ENCODE measurements around the gene HTT-AS.
"Not testable (repeated sequence)": the region's sequence is repeated elsewhere in the genome, so short reads cannot be mapped to it uniquely, and the experiment has no call there.

HTT-AS gene

DNA sequence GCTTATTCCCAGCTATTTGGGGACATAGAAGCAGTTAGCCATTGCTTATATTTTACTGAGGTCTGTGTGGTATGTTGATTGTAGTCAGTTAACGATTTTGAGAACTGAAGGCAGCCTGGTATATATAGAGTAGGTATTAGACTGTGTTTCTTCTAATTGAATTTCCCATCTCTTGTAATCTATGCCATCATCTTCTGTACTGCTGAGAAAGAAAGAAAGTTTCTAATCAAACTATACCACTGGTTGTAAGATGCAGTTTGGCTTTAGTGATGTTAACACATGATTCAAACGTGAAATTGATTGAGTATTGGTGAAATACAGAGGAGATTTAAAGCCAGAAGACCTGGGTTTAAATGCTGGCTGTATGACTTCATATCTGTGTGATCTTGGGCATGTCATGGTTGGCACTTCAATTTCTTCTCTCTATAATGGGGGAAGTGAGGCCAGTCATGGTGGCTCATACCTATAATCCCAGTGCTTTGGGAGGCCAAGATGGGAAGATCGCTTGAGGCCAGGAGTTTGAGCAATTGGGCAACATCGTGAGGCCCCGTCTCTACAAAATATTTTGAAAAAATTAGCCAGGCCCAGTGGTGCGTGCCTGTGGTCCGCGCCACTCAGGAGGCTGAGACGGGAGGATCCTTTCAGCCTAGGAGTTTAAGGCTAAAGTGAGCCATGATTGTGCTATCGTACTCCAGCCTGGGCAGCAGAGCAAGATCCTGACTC, 11.8 kb upstream of the HTT-AS start:
- DNase-seq: no peak

DNA sequence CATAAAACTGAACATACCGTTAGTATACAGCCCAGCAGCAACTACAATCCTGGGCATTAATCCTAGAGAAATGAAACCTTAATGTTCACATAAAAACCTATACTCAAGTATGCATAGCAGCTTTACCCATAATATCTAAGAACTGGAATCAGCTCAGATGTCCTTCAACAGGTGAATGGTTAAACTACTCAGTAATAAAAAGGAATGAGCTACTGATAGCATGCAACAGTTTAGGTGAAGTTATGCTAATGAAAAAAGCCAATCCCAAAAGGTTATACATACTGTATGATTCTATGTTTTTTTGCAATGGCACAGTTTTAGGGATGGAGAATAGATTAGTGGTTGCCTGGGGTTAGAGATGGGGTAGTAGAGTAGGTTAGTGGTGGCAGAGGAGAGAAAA, 9.4 kb upstream of the HTT-AS start:
- no peak for DNase-seq

DNA sequence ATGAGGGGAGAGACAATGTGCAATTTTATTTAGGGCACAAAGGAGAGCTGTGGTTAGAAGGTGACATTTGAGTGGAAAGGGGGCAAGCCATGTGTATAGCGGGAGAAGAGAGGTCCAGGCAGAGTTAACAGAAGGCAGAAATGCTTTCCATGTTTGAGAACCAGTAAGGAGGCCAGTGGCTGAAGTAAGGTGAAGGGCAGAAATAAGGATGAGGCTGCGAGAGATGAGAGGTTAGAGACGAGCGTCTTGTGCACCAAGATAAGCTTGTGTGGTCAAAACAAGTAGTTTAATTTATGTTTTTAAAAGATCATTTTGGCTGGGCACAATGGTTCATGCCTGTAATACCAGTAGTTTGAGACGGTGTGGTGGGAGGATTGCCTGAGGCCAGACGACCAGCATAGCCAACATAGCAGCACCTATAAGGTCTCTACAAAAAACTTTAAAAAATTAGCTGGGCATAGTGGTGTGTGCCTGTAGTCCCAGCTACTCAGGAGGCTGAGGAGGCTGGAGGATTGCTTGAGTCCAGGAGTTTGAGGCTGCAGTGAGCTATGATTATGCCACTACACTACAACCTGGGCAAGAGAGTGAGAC, 8.7 kb upstream of the HTT-AS start:
- no peak for DNase-seq

DNA sequence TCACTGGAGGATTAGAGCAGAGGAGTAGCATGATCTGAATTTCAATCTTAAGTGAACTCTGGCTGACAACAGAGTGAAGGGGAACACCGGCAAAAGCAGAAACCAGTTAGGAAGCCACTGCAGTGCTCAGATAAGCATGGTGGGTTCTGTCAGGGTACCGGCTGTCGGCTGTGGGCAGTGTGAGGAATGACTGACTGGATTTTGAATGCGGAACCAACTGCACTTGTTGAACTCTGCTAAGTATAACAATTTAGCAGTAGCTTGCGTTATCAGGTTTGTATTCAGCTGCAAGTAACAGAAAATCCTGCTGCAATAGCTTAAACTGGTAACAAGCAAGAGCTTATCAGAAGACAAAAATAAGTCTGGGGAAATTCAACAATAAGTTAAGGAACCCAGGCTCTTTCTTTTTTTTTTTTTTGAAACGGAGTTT, 5.4 kb upstream of the HTT-AS start:
- no peak for DNase-seq

DNA sequence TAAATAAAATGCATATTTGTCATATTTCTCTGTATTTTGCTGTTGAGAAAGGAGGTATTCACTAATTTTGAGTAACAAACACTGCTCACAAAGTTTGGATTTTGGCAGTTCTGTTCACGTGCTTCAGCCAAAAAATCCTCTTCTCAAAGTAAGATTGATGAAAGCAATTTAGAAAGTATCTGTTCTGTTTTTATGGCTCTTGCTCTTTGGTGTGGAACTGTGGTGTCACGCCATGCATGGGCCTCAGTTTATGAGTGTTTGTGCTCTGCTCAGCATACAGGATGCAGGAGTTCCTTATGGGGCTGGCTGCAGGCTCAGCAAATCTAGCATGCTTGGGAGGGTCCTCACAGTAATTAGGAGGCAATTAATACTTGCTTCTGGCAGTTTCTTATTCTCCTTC, 3.5 kb upstream of the HTT-AS start:
- DNase-seq: no peak

DNA sequence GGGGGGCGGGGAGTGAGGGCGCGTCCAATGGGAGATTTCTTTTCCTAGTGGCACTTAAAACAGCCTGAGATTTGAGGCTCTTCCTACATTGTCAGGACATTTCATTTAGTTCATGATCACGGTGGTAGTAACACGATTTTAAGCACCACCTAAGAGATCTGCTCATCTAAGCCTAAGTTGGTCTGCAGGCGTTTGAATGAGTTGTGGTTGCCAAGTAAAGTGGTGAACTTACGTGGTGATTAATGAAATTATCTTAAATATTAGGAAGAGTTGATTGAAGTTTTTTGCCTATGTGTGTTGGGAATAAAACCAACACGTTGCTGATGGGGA, 1.3 kb upstream of the HTT-AS start:
- no peak for DNase-seq

DNA sequence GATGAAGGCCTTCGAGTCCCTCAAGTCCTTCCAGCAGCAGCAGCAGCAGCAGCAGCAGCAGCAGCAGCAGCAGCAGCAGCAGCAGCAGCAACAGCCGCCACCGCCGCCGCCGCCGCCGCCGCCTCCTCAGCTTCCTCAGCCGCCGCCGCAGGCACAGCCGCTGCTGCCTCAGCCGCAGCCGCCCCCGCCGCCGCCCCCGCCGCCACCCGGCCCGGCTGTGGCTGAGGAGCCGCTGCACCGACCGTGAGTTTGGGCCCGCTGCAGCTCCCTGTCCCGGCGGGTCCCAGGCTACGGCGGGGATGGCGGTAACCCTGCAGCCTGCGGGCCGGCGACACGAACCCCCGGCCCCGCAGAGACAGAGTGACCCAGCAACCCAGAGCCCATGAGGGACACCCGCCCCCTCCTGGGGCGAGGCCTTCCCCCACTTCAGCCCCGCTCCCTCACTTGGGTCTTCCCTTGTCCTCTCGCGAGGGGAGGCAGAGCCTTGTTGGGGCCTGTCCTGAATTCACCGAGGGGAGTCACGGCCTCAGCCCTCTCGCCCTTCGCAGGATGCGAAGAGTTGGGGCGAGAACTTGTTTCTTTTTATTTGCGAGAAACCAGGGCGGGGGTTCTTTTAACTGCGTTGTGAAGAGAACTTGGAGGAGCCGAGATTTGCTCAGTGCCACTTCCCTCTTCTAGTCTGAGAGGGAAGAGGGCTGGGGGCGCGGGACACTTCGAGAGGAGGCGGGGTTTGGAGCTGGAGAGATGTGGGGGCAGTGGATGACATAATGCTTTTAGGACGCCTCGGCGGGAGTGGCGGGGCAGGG, 711 bp upstream of the HTT-AS start:
- DNase-seq: peak; percentile 39 to 57

DNA sequence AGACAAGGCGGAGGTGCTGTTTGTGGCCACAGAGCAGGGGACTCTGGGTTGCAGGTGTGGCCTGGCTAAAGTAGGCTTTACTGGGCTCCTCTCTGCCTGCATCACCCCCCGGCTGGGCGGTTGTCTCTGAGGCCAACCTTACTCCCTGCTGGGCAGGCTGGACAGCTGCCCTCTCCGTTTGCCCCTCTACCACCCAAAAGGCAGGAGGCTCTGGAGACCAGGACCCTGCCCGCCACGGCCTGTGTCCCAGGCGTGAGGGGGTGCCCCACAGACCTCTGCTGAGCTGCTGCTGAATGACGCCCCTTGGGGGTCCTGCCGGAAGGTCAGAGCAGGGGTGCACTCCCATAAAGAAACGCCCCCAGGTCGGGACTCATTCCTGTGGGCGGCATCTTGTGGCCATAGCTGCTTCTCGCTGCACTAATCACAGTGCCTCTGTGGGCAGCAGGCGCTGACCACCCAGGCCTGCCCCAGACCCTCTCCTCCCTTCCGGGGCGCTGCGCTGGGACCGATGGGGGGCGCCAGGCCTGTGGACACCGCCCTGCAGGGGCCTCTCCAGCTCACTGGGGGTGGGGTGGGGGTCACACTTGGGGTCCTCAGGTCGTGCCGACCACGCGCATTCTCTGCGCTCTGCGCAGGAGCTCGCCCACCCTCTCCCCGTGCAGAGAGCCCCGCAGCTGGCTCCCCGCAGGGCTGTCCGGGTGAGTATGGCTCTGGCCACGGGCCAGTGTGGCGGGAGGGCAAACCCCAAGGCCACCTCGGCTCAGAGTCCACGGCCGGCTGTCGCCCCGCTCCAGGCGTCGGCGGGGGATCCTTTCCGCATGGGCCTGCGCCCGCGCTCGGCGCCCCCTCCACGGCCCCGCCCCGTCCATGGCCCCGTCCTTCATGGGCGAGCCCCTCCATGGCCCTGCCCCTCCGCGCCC, 920 bp downstream of the HTT-AS start:
- peak in 1 of 2 experiments; percentile 30 for DNase-seq

DNA sequence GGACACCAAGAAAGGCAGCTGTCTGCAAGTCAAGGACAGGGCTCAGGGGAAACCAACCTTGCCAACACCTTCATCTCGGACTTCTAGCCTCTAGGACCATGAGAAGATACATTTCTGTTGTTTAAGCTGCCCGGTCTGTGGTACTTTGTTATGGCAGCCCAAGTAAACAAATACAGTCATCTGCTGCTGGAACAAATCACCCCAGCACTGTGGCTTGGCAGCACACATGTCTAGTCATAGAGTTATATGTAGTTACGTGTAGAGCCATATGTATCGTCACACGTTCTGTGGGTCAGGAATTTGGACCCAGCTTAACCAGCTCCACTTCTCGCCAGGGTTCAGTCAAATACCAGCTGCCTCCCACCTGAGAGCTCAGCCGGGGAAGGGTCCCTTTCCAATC, 2.5 kb downstream of the HTT-AS start:
- no peak for DNase-seq

DNA sequence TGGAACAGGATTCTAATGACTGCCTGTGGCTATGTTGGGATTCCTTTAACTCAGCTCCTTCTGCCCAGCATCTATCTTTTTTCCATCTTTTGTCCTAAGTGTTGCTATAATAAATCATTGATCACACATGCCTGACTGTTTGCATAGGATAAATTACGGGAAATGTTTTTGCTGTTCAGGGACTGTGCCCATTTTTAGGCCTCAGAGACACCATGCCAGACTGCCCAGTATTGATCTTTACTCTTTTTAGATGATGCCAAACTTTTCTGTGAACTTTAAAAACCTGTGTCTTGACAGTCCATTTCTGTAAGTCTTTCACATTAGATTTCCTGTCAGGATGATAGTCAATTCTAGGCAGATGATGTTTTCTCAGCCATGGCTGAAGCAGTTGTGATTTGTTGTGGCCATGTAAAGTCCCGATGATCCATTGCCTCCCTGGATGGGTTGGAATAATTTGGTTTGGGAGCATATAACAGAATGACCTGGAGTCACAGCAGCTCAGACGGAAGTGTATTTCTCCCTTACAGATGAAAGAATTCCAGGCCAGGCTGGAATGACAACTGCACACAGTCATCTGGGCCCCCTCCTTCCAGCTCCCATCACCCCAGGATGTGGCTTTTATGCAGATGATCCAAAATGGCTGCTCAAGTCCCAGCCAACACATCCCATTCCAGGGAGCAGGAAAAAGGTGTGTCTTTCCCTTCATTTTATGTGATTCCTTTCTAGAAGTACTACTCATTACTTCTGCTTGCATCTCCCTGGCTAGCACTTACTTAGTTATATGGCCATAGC, 3.4 kb downstream of the HTT-AS start:
- DNase-seq: no peak

DNA sequence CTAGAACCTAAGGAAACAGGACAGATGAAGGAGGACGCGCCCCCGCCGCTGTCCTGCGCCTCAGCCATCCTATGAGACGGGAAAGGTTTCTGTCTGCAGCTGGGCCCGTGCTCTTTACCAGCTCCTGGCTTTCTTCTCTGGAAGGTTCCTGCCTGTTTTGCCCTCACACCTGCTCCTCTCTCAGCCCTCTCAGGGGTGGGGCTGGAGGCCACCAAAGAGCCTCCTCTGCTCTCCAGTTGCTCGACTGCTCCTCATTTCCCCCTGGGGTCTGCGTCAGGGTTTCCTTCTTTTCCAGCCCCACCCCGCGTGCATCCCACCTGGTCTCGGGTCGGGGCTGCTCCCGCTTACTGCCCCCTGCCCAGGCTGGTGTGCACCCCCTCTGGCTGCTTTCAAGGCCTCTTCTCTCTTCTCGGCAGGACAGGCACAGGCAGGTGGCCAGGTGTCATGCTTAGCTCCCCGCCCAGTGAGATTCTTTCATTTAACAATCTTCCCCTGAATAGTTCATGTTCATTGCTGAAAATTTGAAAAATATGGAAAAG, 4.6 kb downstream of the HTT-AS start:
- no peak for DNase-seq

DNA sequence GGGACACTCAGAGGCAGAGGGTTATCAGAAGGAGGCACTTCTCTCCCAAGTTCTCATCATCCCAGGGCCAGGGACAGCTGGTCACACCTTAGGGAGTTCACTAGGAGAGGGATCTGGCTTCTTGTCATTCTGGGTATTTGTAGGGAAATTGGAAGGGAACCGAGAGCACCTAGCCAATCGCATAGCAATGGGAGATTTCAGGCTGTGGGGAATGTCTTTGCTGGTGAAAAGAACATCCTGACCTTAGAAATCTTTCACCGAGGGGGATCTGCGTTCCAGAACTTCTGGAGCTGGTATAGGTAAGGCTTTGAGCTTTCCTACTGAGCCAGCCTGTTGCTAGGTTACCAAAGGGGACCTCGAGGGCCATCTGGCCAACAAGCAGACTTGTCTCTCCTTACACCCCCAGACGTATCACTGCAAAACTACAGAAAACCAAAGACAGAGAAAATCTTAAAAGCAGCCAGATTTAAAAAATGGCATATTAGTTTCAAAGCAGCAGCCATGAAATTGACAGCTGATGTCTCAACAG, 6.8 kb downstream of the HTT-AS start:
- DNase-seq: no peak

DNA sequence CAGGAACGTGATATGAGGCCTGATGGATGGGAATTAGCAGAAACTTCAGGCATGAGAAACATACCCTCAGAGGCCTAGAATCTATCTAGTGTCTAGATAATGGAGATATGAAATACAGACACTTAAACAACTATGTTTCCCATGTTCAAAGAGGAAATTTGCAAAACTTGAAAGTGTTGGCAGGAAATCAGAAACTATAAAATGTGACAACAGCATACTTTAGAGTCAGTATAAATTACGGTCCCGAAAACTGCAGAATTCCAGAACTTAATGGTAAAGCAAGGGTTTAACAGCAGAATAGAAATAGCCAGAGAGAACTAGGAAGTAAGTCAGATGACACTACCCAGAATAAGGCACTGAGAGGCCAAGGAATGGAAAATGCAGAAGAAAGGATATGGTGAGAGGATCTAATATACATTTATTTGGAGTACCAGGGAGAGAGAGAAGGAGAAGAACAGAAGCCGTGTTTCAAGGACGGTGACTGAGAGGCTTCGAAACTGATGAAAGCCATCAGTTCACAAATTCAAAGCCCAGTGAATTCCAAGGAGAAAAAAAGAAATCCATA, 7.4 kb downstream of the HTT-AS start:
- no peak for DNase-seq

DNA sequence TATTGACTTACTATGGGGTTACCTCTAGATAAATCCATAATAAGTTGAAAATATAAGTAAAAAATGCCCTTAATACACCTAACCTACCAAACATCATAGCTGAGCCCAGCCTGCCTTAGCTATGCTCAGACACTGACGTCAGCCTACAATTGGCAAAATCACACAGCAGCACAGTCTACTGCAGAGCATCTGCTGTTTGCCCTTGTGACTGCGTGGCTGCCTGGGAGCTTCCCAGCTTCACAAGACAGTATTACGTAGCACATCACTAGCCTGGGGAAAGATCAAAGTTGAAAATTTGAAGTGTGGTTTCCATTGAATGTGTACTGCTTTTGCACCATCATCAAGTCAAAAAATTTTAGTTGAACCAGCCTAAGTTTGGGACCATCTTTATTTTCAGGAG, 8.8 kb downstream of the HTT-AS start:
- DNase-seq: no peak

DNA sequence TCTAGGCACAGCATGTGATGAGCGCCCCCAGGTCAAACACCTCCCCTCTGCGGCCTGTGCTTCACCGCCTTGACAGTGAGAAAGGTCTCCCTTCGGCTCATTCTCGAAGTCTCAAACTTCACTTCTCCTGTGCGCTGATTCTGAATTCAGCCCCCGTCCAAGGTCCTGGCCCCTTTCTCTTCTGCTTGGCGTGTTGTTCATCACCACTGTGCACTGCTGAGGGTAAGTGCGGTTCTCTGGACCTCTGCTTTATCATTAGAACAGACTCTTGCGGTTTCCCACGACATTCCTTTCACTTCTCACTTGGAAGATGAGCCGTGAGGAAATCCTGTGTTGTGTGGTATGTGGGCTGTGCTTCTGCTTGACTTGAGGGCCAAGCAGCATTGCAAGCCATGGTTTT, 11.9 kb downstream of the HTT-AS start:
- no peak for DNase-seq

DNA sequence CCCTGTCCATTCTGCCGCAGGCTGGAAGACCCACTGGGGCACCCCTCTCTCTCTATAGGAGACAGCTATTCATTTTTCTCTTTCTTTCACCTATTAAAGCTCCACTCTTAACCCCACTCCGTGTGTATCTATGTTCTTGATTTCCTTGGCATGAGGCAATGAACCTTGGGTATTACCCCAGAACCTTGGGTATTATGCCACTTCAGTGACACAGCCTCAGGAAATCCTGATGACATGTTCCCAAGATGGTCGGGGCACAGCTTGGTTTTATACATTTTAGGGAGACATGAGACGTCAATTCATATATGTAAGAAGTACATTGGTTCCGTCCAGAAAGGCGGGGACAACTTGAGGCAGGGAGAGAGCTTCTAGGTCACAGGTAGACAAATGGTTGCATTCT, 13.4 kb downstream of the HTT-AS start:
- DNase-seq: no peak

DNA sequence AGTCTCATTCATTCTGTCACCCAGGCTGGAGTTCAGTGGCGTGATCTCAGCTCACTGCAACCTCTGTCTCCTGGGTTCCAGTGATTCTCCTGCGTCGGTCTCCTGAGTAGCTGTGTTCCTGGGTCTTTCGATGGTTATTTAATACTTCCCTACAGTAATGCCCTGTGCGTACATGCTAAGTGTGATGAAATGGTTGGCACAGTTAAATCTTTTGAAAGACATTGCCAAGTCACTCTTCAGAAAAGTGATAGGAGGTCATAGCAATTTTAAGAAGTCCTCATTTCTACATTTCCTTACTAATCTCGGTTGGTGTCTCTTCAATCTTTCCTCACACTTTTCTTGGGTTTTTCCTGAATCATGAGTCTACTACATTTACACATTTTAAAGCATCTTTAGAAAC, 14.4 kb downstream of the HTT-AS start:
- no peak for DNase-seq

DNA sequence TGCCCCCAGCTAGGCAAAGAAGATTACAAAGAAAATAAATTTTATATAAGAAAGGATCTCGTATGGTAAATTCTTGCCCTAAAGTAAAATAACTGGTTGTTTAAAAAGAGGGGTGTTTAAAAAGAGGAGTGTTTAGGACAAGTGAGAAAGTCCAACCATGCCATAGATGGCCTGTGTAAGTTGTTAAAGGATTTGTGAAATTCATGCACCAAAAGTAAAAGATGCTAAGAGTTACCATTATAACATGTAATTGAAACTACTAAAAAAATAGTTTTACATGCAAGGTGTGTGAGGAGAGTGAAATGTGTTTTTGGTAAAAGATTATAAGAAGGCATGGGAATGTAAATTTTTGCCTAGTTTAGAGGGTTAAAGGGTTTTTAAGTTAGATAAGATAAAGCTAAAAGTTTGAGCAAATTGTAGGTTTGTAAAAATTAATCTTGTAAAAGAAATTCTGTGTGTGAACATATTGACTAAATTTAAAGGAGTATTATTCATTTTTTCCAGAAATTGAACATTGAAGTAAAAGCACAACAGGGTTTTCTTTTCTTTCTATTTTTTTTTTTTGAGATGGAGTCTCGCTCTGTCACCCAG, 20.1 kb downstream of the HTT-AS start:
- no peak for DNase-seq

DNA sequence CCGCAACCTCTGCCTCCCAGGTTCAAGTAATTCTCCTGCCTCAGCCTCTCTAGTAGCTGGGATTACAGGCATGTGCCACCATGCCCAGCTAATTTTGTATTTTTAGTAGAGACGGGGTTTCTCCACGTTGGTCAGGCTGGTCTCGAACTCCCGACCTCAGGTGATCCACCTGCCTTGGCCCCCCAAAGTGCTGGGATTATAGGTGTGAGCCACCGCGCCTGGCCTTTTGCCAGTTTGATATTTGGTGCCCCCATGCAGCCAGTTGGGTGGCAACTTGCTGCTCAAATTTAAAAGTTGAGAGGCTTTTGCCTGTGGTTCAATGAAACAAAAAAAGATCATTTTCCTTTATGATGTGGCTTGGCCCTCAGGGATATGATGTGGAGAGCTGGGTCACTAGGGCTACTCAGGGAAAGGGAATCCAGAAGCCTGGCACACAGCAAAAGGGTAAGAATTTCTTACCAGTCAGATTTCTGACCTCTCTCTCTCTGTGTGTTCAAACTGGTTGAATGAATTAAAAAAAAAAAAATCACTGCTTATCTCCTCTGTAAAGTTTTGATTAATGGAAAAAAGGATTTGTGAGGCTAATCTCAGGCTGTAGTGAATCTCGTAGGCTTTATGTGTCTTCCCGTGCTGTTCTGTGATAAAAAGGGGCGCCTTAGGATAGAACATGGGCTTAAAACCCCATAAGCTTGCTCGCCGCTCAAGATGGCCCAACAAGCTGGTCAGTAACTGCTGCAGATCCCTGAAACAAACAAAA, 23.0 kb downstream of the HTT-AS start:
- not testable (repeated sequence) for DNase-seq

Measured in NCI-H526 (cell line).